Activated CD4-positive, alpha-beta T cell treated with anti-CD3 and anti-CD28 coated beads for 36 hours (primary cell): ENCODE results near the gene EGLN3. TPM values are rescaled to one million over a fixed set of nuclear protein-coding genes. Genes with fewer than 3 reads are reported as not detected.

ENCODE experiments used
- ATAC-seq: fragments of 200-7000 bp; cut with Tn5 transposase; one replicate; pipeline ENCODE4 v1.10.0; 2021; ENCODE audit warnings: mild to moderate bottlenecking, moderate library complexity
- CTCF ChIA-PET: fragments of 350-600 bp; sonication (Branson Sonifier 250); formaldehyde crosslinking; loops from one replicate; lab custom pipeline; 2021; ENCODE audit warnings: antibody characterized with exemption; lab: Charles Lee
- POLR2A ChIA-PET: fragments of 350-600 bp; sonication (Branson Sonifier 250); formaldehyde crosslinking; loops from one replicate; lab custom pipeline; 2021; ENCODE audit warnings: antibody characterized with exemption, inconsistent platforms; lab: Charles Lee
- DNase-seq: peaks from one replicate; pipeline ENCODE4 v3.0.0-alpha.2; 2020
- H3K27ac Mint-ChIP-seq: one replicate; pipeline ENCODE4 v1.8.0; 2021; ENCODE audit warnings: mixed read lengths
- H3K27me3 Mint-ChIP-seq: one replicate; pipeline ENCODE4 v1.8.0; 2021; ENCODE audit warnings: mixed read lengths
- H3K36me3 Mint-ChIP-seq: one replicate; pipeline ENCODE4 v1.8.0; 2021; ENCODE audit warnings: low read depth, mixed read lengths
- H3K4me1 Mint-ChIP-seq: one replicate; pipeline ENCODE4 v1.8.0; 2021; ENCODE audit warnings: mixed read lengths
- H3K4me3 Mint-ChIP-seq: one replicate; pipeline ENCODE4 v1.8.0; 2021; ENCODE audit warnings: mild to moderate bottlenecking, moderate library complexity, mixed read lengths
- H3K9me3 Mint-ChIP-seq: one replicate; pipeline ENCODE4 v1.8.0; 2021; ENCODE audit warnings: low read depth, mixed read lengths
- intact Hi-C, 2 experiments: fragments of 100-400 bp; cut with DNase I in 1 of 2; cut with micrococcal nuclease in 1 of 2; formaldehyde crosslinking; loops; one replicate each; pipeline versions ENCODE4 v1.14.2 to v1.15.1; 2022 to 2024; cut with DNase I, micrococcal nuclease
- total RNA-seq, 2 experiments: library from RNA; stranded (reverse); gene quantifications; one replicate each; pipeline ENCODE4 v1.2.3, GENCODE V29; 2021

The EGLN3 gene
- total RNA-seq, 2 experiments from 2014 or later = 3.8 to 3.9 TPM

- H3K4me3 Mint-ChIP-seq = peak overlapping the region; percentile 77
- ATAC-seq = no peak
- intact Hi-C loops = no loop called here
- ChIA-PET CTCF (interaction anchor here (0.7 kb wide), 1 partner anchor 1792 kb away, joined by 3 read pairs; no protein-coding TSS in a partner anchor), POLR2A (interaction anchor here (0.6 kb wide), 1 partner anchor 515 kb away, joined by 3 read pairs; no protein-coding TSS in a partner anchor)
- H3K4me1 Mint-ChIP-seq = peaks cover 22% of the 10 kb centered on the region
- DNase-seq = no peak
- no peaks in the 10 kb centered on the region for H3K36me3 Mint-ChIP-seq
- no peak overlapping the region for H3K27ac Mint-ChIP-seq
- no peaks in the 10 kb centered on the region for H3K9me3 Mint-ChIP-seq
- peaks cover 45% of the 10 kb centered on the region for H3K27me3 Mint-ChIP-seq
Observed at GRCh38 chr14:33948145-33948868, 2.6 kb downstream of the EGLN3 start.

GRCh38 chr14:33946679-33947476 is 4.0 kb downstream of the EGLN3 start:
- Mint-ChIP-seq H3K4me1 (peaks cover 22% of the 10 kb centered on the region), H3K4me3 (no peak overlapping the region), H3K27me3 (peaks cover 36% of the 10 kb centered on the region), H3K9me3 (no peaks in the 10 kb centered on the region), H3K27ac (no peak overlapping the region), H3K36me3 (no peaks in the 10 kb centered on the region)
- ChIA-PET POLR2A (no interaction called here), CTCF (interaction anchor here (0.5 to 1.6 kb wide), 3 partner anchors 13 to 1344 kb away, joined by 3 to 5 read pairs (median 3); no protein-coding TSS in a partner anchor)
- ATAC-seq (no peak), DNase-seq (no peak)
- intact Hi-C loops = no loop called here

- CTCF ChIA-PET = interaction anchor here (0.7 to 1.6 kb wide), 4 partner anchors 11 to 377 kb away, joined by 3 read pairs; no protein-coding TSS in a partner anchor
Observed at GRCh38 chr14:33945210-33946088, 5.4 kb downstream of the EGLN3 start.

DNA sequence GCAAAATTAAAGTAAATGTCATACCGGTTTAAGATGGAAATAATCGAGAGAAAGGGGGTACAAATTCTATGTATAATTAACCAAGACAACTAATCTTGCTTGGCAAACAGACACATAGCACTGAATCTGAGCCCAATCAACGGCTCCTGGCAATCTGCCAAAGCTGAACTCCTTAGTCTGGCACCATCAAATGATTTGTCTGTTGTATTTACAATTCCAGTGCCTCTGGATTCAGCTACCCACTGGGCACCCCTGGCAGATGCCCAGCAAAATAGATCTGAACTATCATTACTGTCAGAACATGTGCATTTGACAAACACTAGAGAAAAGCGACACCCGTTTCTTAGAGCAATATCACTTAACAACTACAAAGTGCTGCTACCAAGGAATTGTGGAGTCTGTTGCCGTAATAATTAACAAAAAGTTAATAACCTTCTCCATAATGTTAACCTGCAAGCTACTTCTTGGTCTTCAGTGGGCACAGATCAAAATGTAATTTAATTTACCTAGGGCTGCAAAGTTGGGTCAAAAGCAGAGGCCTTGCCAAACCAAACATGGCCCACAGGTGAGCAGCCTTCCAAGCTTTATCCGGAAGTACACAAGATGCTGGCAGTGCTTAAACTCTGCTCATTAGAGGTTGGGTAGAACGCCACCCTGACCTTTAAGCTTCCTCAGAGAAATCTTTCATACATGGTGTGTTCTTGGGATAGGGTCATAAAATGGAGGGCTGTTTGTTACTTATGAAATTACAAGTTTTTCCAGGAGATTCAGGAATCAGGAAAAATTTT is 7.6 kb downstream of the EGLN3 start:
- Mint-ChIP-seq H3K36me3 (no peaks in the 10 kb centered on the region), H3K4me3 (no peak overlapping the region), H3K27ac (no peak overlapping the region), H3K27me3 (peaks cover 6% of the 10 kb centered on the region), H3K9me3 (no peaks in the 10 kb centered on the region), H3K4me1 (peaks cover 3% of the 10 kb centered on the region)
- CTCF ChIA-PET = interaction anchor here (1.5 kb wide), 1 partner anchor 13 kb away, joined by 3 read pairs; no protein-coding TSS in a partner anchor
- POLR2A ChIA-PET = no interaction called here
- intact Hi-C loops = no loop called here
- DNase-seq (no peak), ATAC-seq (no peak)

More at GRCh38 chr14:33945210-33946088, 5.4 kb downstream of the EGLN3 start:
- POLR2A ChIA-PET = no interaction called here
- Mint-ChIP-seq H3K27me3 (peaks cover 25% of the 10 kb centered on the region), H3K4me1 (peaks cover 11% of the 10 kb centered on the region), H3K27ac (no peak overlapping the region), H3K4me3 (no peak overlapping the region), H3K36me3 (no peaks in the 10 kb centered on the region), H3K9me3 (no peaks in the 10 kb centered on the region)
- ATAC-seq (no peak), DNase-seq (no peak)
- intact Hi-C loops = no loop called here

DNA sequence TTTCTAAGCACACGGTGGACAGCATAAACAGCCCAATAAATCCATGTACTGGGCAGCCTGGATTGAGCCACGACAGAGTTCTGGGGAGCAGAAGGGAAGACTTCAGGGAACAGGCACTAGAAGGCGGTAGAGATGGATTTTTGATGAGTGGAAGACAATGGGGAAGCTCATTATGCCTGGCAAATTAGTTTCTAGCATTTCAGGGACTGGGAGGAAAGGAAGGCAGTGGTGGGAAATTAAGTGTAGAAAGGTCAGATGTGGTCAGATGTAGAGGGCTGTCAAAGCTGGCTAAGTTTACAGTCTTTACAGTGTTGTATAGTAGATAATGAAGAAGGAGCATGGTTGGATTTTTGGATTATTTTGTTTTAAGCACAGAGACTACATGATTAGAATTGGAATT is 9.2 kb downstream of the EGLN3 start:
- ATAC-seq = no peak
- Mint-ChIP-seq H3K27ac (no peak overlapping the region), H3K4me1 (peaks cover 3% of the 10 kb centered on the region), H3K4me3 (no peak overlapping the region), H3K9me3 (no peaks in the 10 kb centered on the region), H3K36me3 (no peaks in the 10 kb centered on the region), H3K27me3 (peaks cover 2% of the 10 kb centered on the region)
- CTCF ChIA-PET = interaction anchor here (0.7 kb wide), 1 partner anchor 89 kb away, joined by 3 read pairs; no protein-coding TSS in a partner anchor
- intact Hi-C loops = no loop called here
- DNase-seq = no peak
- POLR2A ChIA-PET = no interaction called here

DNA sequence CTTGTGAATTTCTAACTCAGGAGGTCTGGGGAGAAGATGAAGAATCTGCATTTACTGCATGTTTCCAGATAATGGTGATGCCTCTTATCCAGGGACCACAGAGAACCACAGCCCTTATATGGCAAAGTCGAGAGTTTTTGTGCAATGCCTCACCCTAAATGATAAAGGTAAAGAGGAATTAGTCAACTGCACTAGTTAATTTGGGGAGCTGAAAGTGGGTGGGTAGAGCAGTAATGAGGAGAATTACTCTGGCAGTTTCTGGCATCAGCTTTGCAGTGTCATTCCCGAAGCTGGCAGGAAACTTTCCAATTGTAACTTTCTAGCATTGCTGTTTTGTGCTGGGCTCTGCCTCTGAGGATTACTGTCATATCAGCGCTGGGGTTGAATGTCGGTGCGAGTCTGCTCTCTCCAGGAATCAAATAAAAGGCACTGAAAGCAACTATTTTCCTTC is 10.3 kb downstream of the EGLN3 start:
- H3K27me3 Mint-ChIP-seq = no peaks in the 10 kb centered on the region
- ChIA-PET POLR2A (no interaction called here), CTCF (no interaction called here)
- no peak overlapping the region for H3K4me3 Mint-ChIP-seq
- DNase-seq (no peak), ATAC-seq (no peak)
- H3K27ac Mint-ChIP-seq = no peak overlapping the region
- H3K36me3 Mint-ChIP-seq = no peaks in the 10 kb centered on the region
- H3K4me1 Mint-ChIP-seq = no peaks in the 10 kb centered on the region
- intact Hi-C loops = no loop called here
- no peaks in the 10 kb centered on the region for H3K9me3 Mint-ChIP-seq

GRCh38 chr14:33938131-33938949 is 12.5 kb downstream of the EGLN3 start:
- ChIA-PET CTCF (no interaction called here), POLR2A (no interaction called here)
- ATAC-seq (no peak), DNase-seq (peak; percentile 18)
- intact Hi-C loops = no loop called here
- no peaks in the 10 kb centered on the region for H3K36me3 Mint-ChIP-seq
- H3K27me3 Mint-ChIP-seq = no peaks in the 10 kb centered on the region
- no peak overlapping the region for H3K4me3 Mint-ChIP-seq
- H3K4me1 Mint-ChIP-seq = no peaks in the 10 kb centered on the region
- H3K27ac Mint-ChIP-seq = no peak overlapping the region
- no peaks in the 10 kb centered on the region for H3K9me3 Mint-ChIP-seq

DNA sequence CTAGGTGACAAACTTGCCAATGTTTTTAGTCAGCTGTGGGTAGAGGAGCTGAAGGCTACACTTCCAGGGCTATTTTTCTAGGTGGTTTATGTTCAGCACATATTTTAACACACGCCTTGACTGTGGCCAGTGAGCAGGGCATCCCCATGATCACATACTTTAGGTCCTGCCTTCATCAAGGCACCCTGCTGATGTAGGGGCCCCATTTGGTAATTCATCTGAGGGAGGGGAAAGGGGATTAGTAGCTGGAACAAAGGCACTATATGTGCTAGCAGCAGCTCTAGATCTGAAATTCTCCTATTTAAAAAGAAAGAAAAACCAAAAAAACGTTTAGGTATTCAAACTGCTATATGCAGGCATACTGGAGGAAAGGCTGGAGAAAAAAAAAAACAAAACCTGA is 14.5 kb downstream of the EGLN3 start:
- no peak overlapping the region for H3K4me3 Mint-ChIP-seq

GRCh38 chr14:33934938-33935337 is 15.9 kb downstream of the EGLN3 start:
- H3K27ac Mint-ChIP-seq = no peak overlapping the region
- CTCF ChIA-PET = no interaction called here
- DNase-seq (no peak), ATAC-seq (no peak)
- no peaks in the 10 kb centered on the region for H3K4me1 Mint-ChIP-seq
- no peaks in the 10 kb centered on the region for H3K9me3 Mint-ChIP-seq
- POLR2A ChIA-PET = no interaction called here
- no peaks in the 10 kb centered on the region for H3K27me3 Mint-ChIP-seq
- H3K4me3 Mint-ChIP-seq = no peak overlapping the region
- intact Hi-C loops = no loop called here
- no peaks in the 10 kb centered on the region for H3K36me3 Mint-ChIP-seq

More for the DNA sequence above, 14.5 kb downstream of the EGLN3 start:
- no peak for DNase-seq
- H3K27me3 Mint-ChIP-seq = no peaks in the 10 kb centered on the region
- POLR2A ChIA-PET = no interaction called here
- CTCF ChIA-PET = interaction anchor here (0.6 kb wide), 1 partner anchor 367 kb away, joined by 4 read pairs; no protein-coding TSS in a partner anchor
- no peak overlapping the region for H3K27ac Mint-ChIP-seq
- intact Hi-C loops = no loop called here
- no peak for ATAC-seq
- H3K36me3 Mint-ChIP-seq = no peaks in the 10 kb centered on the region
- no peaks in the 10 kb centered on the region for H3K4me1 Mint-ChIP-seq
- no peaks in the 10 kb centered on the region for H3K9me3 Mint-ChIP-seq
